ENCODE results near the gene IL17RA.

IL17RA gene

GRCh38 chr22:17085277-17086181 is 729 bp downstream of the IL17RA start:
- no peak for DNase-seq

- DNase-seq, result no peak
Measured at GRCh38 chr22:17086296-17086695, 1.5 kb downstream of the IL17RA start.

- no peak for DNase-seq
Measured at GRCh38 chr22:17086788-17087497, 2.1 kb downstream of the IL17RA start.

GRCh38 chr22:17087498-17088131 is 2.8 kb downstream of the IL17RA start:
- no peak for DNase-seq

GRCh38 chr22:17090550-17090949 is 5.8 kb downstream of the IL17RA start:
- DNase-seq, result no peak

- DNase-seq, result no peak
Measured at GRCh38 chr22:17091851-17092250, 7.1 kb downstream of the IL17RA start.

- DNase-seq, result no peak
Measured at GRCh38 chr22:17093081-17093480, 8.3 kb downstream of the IL17RA start.

- DNase-seq, result no peak
Measured at GRCh38 chr22:17095538-17095937, 10.7 kb downstream of the IL17RA start.

GRCh38 chr22:17096071-17096470 is 11.3 kb downstream of the IL17RA start:
- DNase-seq, result no peak

GRCh38 chr22:17097062-17097461 is 12.3 kb downstream of the IL17RA start:
- DNase-seq, result no peak

- DNase-seq, result no peak
Measured at GRCh38 chr22:17097701-17098100, 12.9 kb downstream of the IL17RA start.

- no peak for DNase-seq
Measured at GRCh38 chr22:17098379-17098819, 13.6 kb downstream of the IL17RA start.

GRCh38 chr22:17100621-17101020 is 15.8 kb downstream of the IL17RA start:
- no peak for DNase-seq

GRCh38 chr22:17101475-17102296 is 16.9 kb downstream of the IL17RA start:
- no peak for DNase-seq

GRCh38 chr22:17102297-17102667 is 17.5 kb downstream of the IL17RA start:
- DNase-seq, result no peak

GRCh38 chr22:17103351-17103750 is 18.6 kb downstream of the IL17RA start:
- no peak for DNase-seq

- no peak for DNase-seq
Measured at GRCh38 chr22:17104336-17104935, 19.6 kb downstream of the IL17RA start.

GRCh38 chr22:17105143-17106129 is 20.6 kb downstream of the IL17RA start:
- DNase-seq, result no peak

GRCh38 chr22:17106161-17106784 is 21.5 kb downstream of the IL17RA start:
- DNase-seq, result no peak

- no peak for DNase-seq
Measured at GRCh38 chr22:17106785-17107546, 22.2 kb downstream of the IL17RA start.

Data from retina (tissue), 1 donor.